GM18505 (cell line): ENCODE data around the gene TMEM151A.
A peak's percentile ranks its signal among the peaks of the same experiment; 100 is the strongest.

Experiments
- ATAC-seq: cut with Tn5 transposase; IDR thresholded peaks from one replicate; pipeline ENCODE4 v1.9.1; 2021; ENCODE audit not compliant: unreplicated experiment
- POLR2A ChIP-seq: IDR thresholded peaks from 4 replicates; pipeline ENCODE4 v1.6.1; 2011; ENCODE audit warnings: borderline replicate concordance; ENCODE audit not compliant: insufficient read depth, insufficient read length; ENCODE audit errors: extremely low read depth

TMEM151A gene

DNA sequence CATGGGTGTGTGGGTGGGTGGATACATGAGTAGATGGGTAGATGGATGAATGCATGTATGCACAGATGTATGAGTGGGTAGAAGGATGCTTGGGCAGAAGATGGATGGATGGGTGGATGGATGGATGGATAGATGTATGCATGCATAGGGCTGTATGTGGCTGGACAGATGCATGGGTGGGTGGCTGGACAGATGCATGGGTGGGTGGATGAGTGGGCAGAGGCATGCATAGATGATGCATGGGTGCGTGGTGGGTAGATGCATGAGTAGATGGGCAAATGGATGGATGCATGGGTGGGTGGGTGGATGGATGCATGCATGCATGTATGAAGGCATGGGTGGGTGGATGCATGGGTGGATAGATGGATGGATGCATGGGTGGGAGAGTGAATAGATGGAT is 32.0 kb downstream of the TMEM151A start:
- no peak for ATAC-seq
- no peak for TF ChIP-seq POLR2A

- TF ChIP-seq POLR2A: no peak
- no peak for ATAC-seq
These were observed 33.0 kb downstream of the TMEM151A start for GRCh38 chr11:66324664-66325063.

DNA sequence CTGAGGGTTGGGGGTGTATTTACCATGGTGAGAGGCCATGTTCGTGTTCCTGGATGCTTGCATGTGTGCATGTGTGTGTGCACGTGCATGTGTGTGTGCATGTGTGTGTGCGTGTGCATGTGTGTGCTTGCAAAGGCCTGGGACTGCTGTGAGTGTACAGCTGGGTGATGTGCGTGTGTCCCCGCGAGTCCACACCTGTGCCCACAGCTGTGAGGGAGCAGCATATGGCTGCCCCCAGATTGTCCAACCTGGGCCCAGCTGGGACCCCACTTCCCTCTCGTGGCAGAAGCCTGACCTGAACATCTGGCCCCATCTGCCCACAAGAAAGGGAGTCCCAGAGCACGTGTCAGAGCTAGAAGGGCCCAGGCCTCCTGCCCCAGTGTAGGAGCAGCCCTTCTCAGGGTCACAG is 33.6 kb downstream of the TMEM151A start:
- no peak for ATAC-seq

DNA sequence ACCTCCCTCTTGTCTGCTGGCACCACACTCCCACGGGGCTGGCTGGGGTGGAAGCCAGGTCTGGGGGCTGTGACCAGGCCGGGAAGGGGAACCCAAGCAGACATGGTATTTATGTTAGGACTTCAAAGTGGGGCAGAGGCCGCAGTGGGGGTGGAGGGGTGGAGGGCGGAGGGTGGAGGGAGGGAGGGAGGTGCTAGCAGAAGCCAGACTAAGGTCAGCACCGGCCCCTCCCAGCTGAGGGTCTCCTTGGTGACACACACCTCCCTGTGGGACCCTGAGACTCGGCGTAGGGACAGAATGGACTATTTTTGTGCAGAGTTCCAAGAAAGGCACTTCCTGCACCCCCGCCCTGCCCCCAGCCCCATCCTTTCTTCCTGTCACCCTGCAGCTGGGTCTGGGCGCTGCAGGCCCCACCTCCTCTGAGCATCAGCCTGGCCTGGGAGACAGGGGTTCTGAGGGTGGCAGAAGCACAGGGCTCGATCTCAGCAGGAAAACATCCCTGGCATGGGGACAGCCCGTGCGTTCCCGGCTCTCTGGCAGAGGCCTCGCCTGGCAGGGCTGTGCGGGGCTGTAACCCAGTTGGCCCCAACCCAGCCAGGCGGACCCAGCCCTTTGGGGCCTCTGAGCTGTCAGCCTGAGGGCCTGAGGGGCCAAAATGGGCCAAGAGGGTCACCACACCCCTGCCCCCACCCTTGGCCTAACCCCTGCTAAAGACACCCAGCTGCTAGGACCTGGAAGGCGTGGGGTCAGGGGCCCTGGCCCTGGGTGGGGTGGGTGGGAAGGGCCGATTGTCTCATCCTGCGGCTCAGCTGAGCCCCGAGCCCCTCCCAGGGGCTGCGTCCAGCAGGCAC is 34.8 kb downstream of the TMEM151A start:
- ATAC-seq: no peak
- TF ChIP-seq POLR2A: no peak

More for the DNA sequence above, 33.6 kb downstream of the TMEM151A start:
- no peak for TF ChIP-seq POLR2A

DNA sequence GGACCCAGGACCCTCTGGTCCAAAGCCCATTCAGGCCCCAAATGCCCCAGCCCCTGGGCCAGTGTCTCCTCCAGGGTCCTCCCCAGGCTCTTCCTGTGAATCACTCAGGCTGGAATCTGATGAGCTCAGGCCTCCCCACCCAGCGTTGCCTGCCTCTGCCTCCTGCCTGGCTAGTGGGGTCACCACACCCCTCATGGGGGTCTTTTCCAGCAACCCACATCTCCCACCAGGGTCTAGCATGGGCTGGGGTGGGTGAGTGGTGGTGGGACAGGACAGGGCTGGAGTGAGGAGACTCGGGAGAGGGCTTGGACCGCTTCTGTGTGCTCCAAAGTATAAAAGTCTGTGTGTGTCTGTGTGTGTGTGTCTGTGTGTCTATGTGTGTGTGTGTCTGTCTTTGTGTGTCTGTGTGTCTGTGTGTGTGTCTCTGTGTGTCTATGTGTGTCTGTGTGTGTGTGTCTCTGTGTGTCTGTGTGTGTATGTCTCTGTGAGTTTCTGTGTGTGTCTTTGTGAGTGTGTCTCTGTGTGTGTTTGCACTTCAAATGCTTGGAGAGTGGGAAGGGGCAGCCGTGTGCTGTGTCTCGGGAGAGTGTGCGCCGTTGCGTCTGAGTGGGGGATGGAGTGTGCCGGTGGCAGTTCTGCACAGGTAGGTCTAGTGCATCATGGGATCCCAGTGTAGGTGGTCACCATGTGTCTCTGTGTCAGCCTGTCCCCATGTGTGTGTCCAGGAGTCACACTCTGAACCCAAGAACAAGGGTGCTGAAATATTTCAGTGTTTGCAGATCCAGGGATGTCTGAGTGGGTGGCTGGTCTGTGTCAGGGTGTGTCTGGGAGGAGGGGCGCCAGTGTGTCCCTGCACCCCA is 35.7 kb downstream of the TMEM151A start:
- no peak for TF ChIP-seq POLR2A

DNA sequence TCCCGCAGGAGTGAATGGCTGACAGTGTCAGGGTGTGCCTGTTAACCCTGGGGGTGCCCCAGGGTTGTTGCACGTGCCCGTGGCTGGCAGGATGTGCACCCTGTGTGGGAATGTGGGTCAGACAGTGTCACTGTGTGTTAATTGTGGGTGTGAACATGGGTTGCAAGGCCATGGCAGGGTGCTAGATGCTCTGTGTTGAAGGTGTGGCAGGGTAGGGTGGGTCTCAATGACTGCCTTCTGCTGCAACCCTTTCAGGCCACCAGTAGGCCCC is 36.3 kb downstream of the TMEM151A start:
- no peak for ATAC-seq
- TF ChIP-seq POLR2A: no peak

More for the DNA sequence above, 35.7 kb downstream of the TMEM151A start:
- no peak for ATAC-seq

DNA sequence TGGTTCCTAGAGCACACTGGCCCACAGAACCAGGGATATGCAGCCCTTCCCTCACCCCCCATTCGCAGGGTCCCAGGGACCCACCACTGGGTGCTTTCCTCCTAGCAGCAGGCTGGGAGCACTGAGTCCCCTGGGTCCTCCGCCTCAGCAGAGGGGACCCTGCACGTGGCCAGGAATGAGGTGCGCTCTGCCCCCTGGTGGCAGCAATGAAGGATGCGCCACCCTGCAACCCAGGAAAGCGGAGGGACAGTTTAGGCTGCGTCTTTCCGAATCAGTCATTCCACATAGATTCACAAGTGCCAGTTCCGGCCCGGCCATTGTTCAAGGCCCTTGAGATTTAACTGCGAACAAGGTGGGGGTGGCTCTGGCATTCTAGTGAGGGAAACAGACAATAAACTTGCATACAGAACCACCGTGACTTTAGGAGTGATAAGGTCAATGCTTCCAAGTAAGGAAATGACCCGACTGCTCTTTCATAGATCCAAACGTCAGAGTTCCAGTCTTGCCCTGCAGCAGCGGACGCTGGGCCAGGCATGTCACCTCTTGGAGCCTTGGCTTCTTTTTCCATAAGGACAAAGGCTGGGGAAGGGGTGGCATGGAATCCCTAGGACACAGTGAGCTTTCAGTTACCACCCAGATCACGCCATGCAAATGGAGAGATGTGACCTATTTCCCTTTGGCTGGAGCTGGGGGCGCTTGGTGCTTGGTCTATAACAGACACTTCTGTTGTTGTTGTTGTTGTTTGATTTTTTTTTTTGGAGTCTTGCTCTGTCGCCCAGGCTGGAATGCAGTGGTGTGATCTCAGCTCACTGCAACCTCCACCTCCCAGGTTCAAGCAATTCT is 36.8 kb downstream of the TMEM151A start:
- no peak for TF ChIP-seq POLR2A
- peak; percentile 63 for ATAC-seq

DNA sequence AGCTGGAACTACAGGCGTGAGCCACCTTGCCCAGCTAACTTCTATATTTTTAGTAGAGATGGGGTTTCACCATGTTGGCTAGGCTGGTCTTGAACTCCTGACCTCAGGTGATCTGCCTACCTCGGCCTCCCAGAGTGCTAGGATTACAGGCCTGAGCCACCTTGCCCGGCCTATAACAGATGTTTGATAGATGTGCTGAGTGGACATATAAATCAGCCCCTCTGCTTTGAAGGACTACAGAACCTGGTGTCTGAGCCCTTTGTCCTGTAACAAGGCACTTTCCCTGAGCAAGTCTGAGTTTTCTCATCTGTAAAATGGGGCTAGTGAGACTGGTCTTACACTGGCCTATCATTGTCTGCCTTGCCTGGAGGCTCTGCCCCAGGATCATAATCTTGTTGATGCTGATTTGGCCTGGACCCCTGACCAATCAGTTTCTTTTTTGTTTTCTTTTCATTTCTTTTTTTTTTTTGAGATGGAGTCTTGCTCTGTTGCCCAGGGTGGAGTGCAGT is 37.5 kb downstream of the TMEM151A start:
- TF ChIP-seq POLR2A: no peak
- ATAC-seq: no peak

DNA sequence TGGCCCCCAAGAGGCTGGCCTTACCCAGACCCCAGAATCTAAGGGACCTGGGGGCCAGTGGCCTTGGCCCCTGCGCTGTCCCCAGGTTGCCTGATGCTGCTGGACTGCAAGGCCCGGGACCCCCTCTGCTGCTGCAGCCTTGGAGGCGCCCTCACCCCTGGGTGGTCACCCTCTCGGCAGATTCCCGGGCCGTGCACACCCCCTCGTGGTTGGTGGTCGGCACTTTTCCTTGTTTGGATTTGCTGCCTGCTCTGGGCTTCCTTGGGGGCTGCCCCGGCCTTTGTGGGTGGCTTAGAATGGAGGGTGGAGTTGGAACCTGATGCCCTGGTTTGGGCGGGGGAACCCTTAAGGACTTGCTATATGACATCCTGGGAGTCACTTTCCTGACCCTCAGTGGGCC is 39.2 kb downstream of the TMEM151A start:
- TF ChIP-seq POLR2A: no peak
- no peak for ATAC-seq

- TF ChIP-seq POLR2A: no peak
- no peak for ATAC-seq
These were observed 40.1 kb downstream of the TMEM151A start for GRCh38 chr11:66331542-66332370.

DNA sequence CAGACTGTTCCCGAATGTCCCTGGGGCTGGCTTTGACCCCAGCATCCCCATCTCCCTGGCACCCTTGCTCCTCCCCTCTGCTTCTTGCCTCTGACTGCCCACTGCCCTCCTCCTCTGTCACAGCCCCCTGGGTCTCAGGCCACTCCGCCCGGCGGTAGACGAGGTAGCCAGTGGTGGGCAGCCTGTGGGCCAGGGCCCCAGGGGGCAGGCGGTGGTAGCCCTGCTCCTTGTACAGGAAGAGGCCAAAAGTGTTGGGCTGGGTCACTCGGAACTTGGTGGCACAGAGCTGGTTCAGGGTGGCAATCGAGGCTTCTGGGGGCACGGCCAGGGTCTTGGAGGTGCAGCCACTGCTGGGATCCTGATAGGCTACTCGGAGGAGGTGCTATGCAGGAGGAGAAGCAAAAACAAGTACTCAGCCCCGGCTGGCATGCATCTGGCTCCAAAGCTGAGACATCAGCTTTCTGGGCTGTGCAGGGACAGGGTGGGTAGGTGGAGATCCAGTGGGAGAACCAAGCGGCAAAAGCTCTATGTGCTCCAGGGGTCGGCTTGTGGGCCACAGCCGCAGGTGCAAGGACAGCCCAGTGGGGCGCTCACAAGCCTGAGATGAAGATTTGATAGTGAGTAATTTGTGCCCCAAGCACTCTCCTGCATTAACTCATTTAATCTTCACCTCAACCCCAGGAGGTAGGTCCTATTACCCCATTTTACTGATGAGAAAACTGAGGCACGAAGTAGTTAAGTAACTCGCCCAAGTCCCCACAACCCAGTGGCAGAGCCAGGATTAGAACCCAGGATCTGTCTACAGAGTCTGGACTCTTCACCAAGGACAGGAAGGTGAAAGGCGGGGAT is 40.9 kb downstream of the TMEM151A start:
- ATAC-seq: no peak
- TF ChIP-seq POLR2A: no peak

DNA sequence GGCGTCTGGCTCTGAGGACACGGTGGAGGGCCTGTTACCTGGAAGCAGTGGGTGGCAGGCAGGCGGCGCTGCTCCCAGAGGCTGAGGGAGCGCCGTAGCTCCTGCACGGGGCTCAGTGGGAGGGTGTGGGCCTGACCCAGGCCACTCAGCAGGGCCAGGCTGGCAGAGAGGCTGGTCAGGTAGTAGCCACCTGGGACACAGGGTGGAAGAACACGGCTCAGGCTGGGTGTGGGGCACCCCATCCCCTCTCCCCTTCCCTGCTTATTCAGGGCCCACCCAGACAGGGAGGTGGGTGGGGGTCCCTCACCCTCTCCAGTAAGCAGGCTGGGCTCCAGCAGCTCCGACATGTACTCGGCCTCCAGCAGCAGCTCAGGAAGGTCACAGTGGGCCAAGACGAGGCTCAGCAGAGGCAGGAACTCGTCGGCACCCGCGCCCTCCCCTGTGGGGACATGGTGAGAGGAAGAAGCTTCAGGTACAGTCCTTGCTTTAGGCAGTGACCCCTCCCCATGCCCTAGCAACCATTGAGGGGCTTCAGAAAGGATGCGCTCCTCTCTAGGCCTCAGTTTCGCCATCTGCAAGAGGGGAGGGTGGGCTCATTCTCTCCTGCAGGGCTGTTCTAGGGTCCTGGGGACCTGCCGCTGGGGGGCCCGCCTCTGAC is 41.7 kb downstream of the TMEM151A start:
- no peak for TF ChIP-seq POLR2A
- no peak for ATAC-seq
